Skeletal muscle satellite cell (primary cell): ENCODE data around the gene CATSPER1.

Source experiments
- H3K27me3 ChIP-seq: 2 replicates; pipeline ENCODE4 v1.7.0; 2013; ENCODE audit warnings: low read length; ENCODE audit not compliant: control insufficient read depth, insufficient read depth
- H3K36me3 ChIP-seq: 2 replicates; pipeline ENCODE4 v1.7.0; 2013; ENCODE audit warnings: mild to moderate bottlenecking, control low read depth, low read length; ENCODE audit not compliant: insufficient read depth
- H3K4me1 ChIP-seq: 2 replicates; pipeline ENCODE4 v1.7.0; 2013; ENCODE audit warnings: low read length; ENCODE audit not compliant: control insufficient read depth, insufficient read depth
- H3K4me2 ChIP-seq: 2 replicates; pipeline ENCODE4 v1.7.0; 2013; ENCODE audit warnings: mild to moderate bottlenecking, low read length
- H3K4me3 ChIP-seq: 2 replicates; pipeline ENCODE4 v1.7.0; 2013; ENCODE audit warnings: low read length
- H3K9ac ChIP-seq: 2 replicates; pipeline ENCODE4 v1.7.0; 2013; ENCODE audit warnings: mild to moderate bottlenecking, low read depth, low read length, moderate library complexity
- H3K9me3 ChIP-seq: replicated peaks from 2 replicates; pipeline ENCODE4 v1.7.0; 2013; ENCODE audit warnings: mild to moderate bottlenecking, control low read depth, low read length

CATSPER1 gene

DNA sequence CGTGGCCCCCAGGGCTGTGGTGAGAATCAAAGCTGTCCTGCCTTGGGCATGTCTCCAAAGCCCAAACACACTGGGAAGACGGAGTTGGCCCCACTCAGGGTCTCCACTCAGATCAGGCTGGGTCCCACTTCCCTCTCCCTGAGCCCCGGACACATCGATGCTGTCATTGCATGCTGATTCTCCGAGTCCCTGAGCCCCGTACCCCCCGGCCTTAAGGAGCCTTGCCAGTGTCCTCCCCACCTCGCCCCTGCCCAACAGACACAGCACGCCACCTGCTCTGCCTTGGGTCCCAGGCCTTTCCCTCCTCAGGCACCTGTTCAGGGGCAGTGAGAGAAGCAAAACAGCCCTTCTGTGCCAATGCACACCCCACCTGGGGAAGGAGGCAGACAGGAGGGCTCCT lies 38.9 kb downstream of the CATSPER1 start:
- H3K27me3 ChIP-seq: no peaks in the 10 kb centered on the region
- H3K9me3 ChIP-seq: no peaks in the 10 kb centered on the region
- H3K4me2 ChIP-seq: no peak overlapping the region
- H3K36me3 ChIP-seq: peaks cover 5% of the 10 kb centered on the region
- H3K9ac ChIP-seq: no peak overlapping the region
- no peaks in the 10 kb centered on the region for H3K4me1 ChIP-seq
- H3K4me3 ChIP-seq: no peak overlapping the region

GRCh38 chr11:65983589-65983987 lies 42.7 kb downstream of the CATSPER1 start:
- Histone ChIP-seq H3K36me3 (peaks cover 6% of the 10 kb centered on the region), H3K4me1 (no peaks in the 10 kb centered on the region), H3K4me2 (no peak overlapping the region), H3K9ac (no peak overlapping the region), H3K9me3 (no peaks in the 10 kb centered on the region), H3K4me3 (no peak overlapping the region), H3K27me3 (no peaks in the 10 kb centered on the region)

- no peak overlapping the region for H3K9ac ChIP-seq
- no peaks in the 10 kb centered on the region for H3K27me3 ChIP-seq
- no peak overlapping the region for H3K4me2 ChIP-seq
- no peak overlapping the region for H3K4me3 ChIP-seq
- H3K9me3 ChIP-seq: no peaks in the 10 kb centered on the region
- H3K4me1 ChIP-seq: no peaks in the 10 kb centered on the region
- peaks cover 11% of the 10 kb centered on the region for H3K36me3 ChIP-seq
These were observed 43.3 kb downstream of the CATSPER1 start for GRCh38 chr11:65982824-65983588.

DNA sequence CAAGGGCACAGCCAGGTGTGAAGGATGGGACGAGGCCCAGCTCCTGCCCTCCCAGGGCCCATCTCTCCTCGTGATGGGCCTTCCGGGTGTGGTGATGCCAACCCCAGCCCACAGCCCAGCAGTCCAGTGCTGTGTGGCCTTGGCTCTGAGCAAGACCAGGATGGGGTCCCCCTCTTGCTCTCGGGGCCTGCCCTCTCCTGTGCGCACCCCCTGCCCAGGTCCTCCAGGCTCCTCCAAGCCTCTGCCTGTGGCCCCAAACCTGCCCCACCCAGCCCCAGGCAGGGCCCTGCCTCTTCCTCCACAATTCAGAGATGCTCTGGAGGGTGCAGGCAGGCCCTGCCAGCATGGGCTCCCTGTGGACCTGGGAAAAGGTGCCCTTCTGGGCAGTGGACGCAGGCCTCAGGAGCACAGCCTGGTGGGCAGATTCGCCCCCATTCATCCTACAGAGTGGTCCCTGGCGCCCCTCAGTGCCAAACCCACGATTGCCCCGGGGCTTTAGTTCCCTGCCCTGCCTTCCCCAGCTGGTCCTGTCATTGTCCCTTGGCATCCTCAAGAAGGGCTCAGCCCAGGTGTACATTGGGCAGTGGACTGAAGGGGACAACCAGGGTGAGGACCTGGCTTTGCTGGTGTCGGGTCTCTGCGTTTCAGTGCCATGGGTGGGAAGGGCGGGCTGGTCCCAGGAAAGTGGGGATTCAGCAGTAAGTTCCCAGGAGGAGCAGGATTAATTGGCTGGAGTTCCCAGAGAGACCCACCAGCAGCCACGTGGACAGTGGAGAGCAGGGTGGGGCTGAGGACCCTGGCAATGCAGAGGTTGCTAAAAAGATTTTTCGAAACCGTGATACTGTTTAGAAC lies 44.1 kb downstream of the CATSPER1 start:
- H3K27me3 ChIP-seq: no peaks in the 10 kb centered on the region
- peaks cover 19% of the 10 kb centered on the region for H3K36me3 ChIP-seq
- H3K4me2 ChIP-seq: no peak overlapping the region
- H3K9ac ChIP-seq: no peak overlapping the region
- H3K9me3 ChIP-seq: no peaks in the 10 kb centered on the region
- no peak overlapping the region for H3K4me3 ChIP-seq
- H3K4me1 ChIP-seq: no peaks in the 10 kb centered on the region

GRCh38 chr11:65981101-65981740 lies 45.1 kb downstream of the CATSPER1 start:
- H3K4me3 ChIP-seq: no peak overlapping the region
- no peaks in the 10 kb centered on the region for H3K9me3 ChIP-seq
- H3K9ac ChIP-seq: no peak overlapping the region

DNA sequence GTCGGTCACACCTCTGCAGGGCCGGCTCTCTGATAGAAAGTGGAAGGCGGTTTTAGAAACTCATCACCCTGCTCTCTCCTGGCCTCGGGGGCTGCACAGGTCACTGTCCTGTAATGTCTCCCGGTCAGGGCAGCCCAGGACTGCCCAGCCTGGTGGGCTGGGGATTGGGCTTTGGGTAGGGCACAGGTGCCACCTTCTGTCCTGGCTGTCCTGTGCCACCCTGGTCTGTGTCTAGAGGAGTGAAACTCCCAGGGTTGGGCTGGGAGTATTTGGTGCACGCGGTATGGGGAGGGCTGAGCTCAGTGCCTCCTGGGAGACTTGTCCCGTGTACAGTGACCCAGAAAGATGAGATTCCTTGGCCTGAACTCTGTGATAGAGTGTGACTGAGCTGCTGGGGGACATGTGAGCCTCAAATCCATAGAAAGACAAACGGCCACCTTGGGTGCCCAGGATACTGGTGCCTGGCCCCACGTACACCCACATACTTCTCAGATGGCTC lies 47.0 kb downstream of the CATSPER1 start:
- H3K9me3 ChIP-seq: no peaks in the 10 kb centered on the region
- H3K9ac ChIP-seq: no peak overlapping the region
- no peak overlapping the region for H3K4me2 ChIP-seq
- H3K4me1 ChIP-seq: no peaks in the 10 kb centered on the region
- no peak overlapping the region for H3K4me3 ChIP-seq
- H3K27me3 ChIP-seq: no peaks in the 10 kb centered on the region
- H3K36me3 ChIP-seq: peaks cover 30% of the 10 kb centered on the region

More at GRCh38 chr11:65981101-65981740, 45.1 kb downstream of the CATSPER1 start:
- Histone ChIP-seq H3K4me2 (no peak overlapping the region), H3K27me3 (no peaks in the 10 kb centered on the region), H3K4me1 (no peaks in the 10 kb centered on the region), H3K36me3 (peaks cover 26% of the 10 kb centered on the region)

DNA sequence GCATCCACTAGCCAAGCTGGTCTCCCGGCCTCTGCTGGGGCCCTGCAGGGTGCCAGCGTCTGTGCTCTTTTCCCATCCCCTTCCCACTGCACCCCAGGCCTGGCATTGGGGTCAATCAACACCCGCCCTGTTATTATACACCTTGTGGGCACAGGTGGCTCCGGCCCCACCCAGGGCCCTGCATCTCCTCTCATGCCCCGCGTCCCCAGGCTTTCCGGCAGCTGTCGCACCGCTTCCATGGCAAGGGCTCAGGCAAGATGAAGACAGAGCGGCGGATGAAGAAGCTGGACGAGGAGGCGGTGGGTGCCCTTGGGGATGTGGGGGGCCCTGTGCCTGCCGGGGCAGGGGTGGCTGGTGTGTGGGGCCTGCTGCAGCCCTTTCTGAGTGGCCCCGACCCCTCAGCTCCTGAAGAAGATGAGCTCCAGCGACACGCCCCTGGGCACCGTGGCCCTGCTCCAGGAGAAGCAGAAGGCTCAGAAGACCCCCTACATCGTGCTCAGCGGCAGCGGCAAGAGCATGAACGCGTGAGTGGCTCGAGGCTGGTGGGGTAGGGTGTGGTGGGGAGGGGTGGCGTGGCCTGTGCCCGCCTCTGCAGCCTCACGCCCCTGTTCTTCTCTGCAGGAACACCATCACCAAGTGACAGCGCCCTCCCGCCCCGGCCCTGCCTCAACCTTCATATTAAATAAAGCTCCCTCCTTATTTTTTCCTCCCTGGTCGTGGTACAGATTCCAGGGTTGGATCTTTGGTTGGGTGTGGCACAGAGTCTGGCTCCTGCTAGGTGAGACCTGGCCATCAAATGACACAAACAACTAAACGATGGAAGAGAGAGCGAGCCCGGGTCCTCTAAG lies 47.7 kb downstream of the CATSPER1 start:
- peaks cover 2% of the 10 kb centered on the region for H3K4me1 ChIP-seq
- no peaks in the 10 kb centered on the region for H3K9me3 ChIP-seq
- no peak overlapping the region for H3K4me2 ChIP-seq
- H3K4me3 ChIP-seq: no peak overlapping the region
- no peaks in the 10 kb centered on the region for H3K27me3 ChIP-seq
- H3K36me3 ChIP-seq: peaks cover 32% of the 10 kb centered on the region
- no peak overlapping the region for H3K9ac ChIP-seq

DNA sequence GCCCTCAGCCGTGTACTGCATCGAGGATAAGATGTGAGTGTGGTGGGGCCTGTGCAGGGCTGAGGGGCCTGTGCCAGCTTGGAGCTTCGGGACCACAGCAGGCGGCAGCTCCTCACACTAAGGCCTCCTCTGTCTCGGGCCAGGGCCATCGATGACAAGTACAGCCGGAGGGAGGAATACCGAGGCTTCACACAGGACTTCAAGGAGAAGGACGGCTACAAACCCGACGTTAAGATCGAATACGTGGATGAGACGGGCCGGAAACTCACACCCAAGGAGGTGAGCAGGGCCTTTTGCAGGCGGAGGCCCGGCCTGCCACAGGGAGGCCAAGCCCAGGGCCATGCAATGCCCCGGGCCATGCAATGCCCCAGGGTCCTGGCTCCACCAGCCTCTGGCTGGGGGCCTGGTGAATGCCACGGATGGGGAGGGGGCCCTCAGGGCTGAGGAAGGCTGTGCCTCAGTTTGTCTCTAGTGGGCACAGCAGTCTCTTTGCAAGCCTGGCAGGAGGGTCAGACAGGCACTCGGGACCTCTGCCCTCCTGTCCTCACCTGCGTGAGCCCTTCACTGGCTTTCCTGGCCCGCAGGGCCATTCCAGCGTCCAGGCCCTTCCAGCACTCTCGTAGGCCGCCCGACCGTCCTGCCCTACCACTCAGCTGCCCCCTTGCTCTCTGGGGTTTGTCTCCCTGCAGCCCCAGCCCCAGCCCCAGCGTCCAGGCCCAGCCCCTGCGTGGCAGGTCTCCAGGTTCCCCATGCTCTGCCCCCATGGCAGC lies 48.5 kb downstream of the CATSPER1 start:
- H3K4me1 ChIP-seq: peaks cover 6% of the 10 kb centered on the region
- H3K36me3 ChIP-seq: peaks cover 38% of the 10 kb centered on the region
- no peak overlapping the region for H3K4me3 ChIP-seq

GRCh38 chr11:65976216-65977176 lies 49.8 kb downstream of the CATSPER1 start:
- Histone ChIP-seq H3K9ac (no peak overlapping the region), H3K27me3 (no peaks in the 10 kb centered on the region), H3K4me2 (no peak overlapping the region), H3K36me3 (peaks cover 46% of the 10 kb centered on the region), H3K4me1 (peaks cover 6% of the 10 kb centered on the region), H3K4me3 (no peak overlapping the region), H3K9me3 (no peaks in the 10 kb centered on the region)

More for the DNA sequence above, 48.5 kb downstream of the CATSPER1 start:
- Histone ChIP-seq H3K9ac (no peak overlapping the region), H3K4me2 (no peak overlapping the region), H3K27me3 (no peaks in the 10 kb centered on the region), H3K9me3 (no peaks in the 10 kb centered on the region)
